Ascending aorta (tissue), 2 donors: ENCODE measurements around the gene ADGB. TPM values are rescaled to one million over a fixed set of nuclear protein-coding genes. Genes with fewer than 3 reads are reported as not detected.

Source experiments
- DNase-seq, 2 donors: peaks; one replicate each; pipeline ENCODE4 v3.0.0-alpha.2; 2019; ENCODE audit warnings: low spot score in 2 of 2
- H3K27ac ChIP-seq, 2 donors: fragments of 200-600 bp; sonication (generic); one replicate each; pipeline ENCODE4 v1.5.1; 2016 to 2017; ENCODE audit warnings: mild to moderate bottlenecking in 1 of 2
- H3K27me3 ChIP-seq: fragments of 200-600 bp; sonication (generic); one replicate; pipeline ENCODE4 v1.5.1; 2017
- H3K36me3 ChIP-seq, 2 donors: fragments of 200-600 bp; sonication (generic); one replicate each; pipeline ENCODE4 v1.5.1; 2016
- H3K4me1 ChIP-seq, 2 donors: fragments of 200-600 bp; sonication (generic); one replicate each; pipeline ENCODE4 v1.5.1; 2016 to 2017; ENCODE audit warnings: mild to moderate bottlenecking in 1 of 2
- H3K4me3 ChIP-seq, 2 donors: fragments of 200-600 bp; sonication (generic); one replicate each; pipeline ENCODE4 v1.5.1; 2016 to 2017; ENCODE audit warnings: mild to moderate bottlenecking in 1 of 2
- H3K9me3 ChIP-seq, 2 donors: fragments of 200-600 bp; sonication (generic); one replicate each; pipeline ENCODE4 v1.5.1; 2016
- intact Hi-C: fragments of 100-400 bp; cut with DNase I; formaldehyde crosslinking; loops from one replicate; pipeline ENCODE4 v1.15.1; 2023
- total RNA-seq: library from RNA; depleted of rRNA; stranded (reverse); fragments of >200 nt; gene quantifications from one replicate; pipeline ENCODE4 v1.1.0, GENCODE V29; 2016
- TF ChIP-seq, protein P1 (sequence below), 3 experiments: fragments of 200-600 bp in 2 of 3; fragments of 450-650 bp in 1 of 3; sonication (generic) in 2 of 3; IDR thresholded peaks; one replicate each; pipeline ENCODE4 v1.5.1; 2016 to 2019; ENCODE audit warnings: antibody characterized with exemption in 3 of 3, mild to moderate bottlenecking in 1 of 3, moderate library complexity in 1 of 3

The ADGB gene
- total RNA-seq, 1 donor from 2014 or later, result not detected

DNA sequence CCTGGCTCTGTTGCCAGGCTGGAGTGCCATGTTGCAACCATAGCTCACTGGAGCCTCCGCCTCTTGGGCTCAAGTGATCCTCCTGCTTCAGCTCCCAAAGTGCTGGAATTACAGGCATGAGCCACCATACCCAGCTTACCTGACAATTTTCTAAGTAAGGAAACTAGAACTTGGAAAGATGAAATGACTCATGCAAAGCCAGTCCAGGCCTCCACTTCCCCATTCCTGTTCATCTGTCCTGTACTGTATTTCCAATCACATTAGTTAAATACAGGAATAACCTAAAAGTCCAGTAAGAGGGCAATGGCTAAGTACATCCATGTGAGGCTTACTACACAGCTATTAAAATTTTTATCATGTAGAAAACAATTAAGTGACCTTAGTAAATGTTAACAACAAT lies 8.3 kb upstream of the ADGB start:
- Histone ChIP-seq H3K4me1 (no peaks in the 10 kb centered on the region), H3K4me3 (no peak overlapping the region), H3K36me3 (no peaks in the 10 kb centered on the region), H3K27ac (no peak overlapping the region), H3K27me3 (no peaks in the 10 kb centered on the region), H3K9me3 (no peaks in the 10 kb centered on the region)
- intact Hi-C loops, result no loop called here
- no peak for DNase-seq
- TF ChIP-seq, protein P1, sequence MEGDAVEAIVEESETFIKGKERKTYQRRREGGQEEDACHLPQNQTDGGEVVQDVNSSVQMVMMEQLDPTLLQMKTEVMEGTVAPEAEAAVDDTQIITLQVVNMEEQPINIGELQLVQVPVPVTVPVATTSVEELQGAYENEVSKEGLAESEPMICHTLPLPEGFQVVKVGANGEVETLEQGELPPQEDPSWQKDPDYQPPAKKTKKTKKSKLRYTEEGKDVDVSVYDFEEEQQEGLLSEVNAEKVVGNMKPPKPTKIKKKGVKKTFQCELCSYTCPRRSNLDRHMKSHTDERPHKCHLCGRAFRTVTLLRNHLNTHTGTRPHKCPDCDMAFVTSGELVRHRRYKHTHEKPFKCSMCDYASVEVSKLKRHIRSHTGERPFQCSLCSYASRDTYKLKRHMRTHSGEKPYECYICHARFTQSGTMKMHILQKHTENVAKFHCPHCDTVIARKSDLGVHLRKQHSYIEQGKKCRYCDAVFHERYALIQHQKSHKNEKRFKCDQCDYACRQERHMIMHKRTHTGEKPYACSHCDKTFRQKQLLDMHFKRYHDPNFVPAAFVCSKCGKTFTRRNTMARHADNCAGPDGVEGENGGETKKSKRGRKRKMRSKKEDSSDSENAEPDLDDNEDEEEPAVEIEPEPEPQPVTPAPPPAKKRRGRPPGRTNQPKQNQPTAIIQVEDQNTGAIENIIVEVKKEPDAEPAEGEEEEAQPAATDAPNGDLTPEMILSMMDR (IDR thresholded peaks at IDR 0.05), result no peak

DNA sequence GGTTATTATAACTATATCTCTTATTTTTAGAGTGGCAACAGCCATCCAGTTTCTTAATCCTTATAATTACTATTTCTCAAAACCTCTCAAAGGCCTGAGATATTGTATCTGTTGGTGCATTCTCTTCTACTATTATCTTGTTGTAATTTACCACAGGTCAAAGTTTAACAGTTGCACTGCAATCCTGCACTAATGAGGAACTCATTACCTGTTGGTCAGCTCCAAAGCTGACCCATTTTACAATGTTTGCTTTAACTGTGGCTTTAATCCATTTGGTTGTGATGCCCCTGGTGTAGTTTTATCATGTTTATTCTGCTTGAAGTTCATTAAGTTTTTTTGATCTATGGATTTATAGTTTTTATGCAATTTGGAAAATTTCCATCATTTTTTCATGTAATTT lies 6.3 kb upstream of the ADGB start:
- no peak for DNase-seq
- TF ChIP-seq, protein P1 (IDR thresholded peaks at IDR 0.05), result no peak
- Histone ChIP-seq H3K4me1 (no peaks in the 10 kb centered on the region), H3K36me3 (no peaks in the 10 kb centered on the region), H3K9me3 (no peaks in the 10 kb centered on the region), H3K4me3 (no peak overlapping the region), H3K27me3 (no peaks in the 10 kb centered on the region), H3K27ac (no peak overlapping the region)
- intact Hi-C loops, result no loop called here

DNA sequence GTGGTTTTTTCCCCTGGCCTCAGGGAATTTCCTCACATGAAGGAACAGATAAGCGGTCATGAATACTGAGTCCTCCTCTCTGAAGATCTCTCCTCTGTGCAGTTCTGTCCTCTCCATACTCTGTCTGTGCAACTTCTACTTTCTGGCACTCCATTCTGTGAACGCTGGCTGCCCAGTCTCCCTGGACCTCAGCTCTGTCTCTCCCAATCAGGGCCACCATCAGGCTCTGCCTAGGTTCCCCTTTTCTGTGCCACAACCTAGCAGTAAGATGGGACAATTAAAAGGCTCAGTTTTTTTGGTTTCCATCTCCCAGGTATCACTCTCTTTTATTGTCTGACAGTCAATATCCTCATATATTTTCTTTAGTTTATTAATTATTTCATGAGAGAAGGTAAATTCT lies 4.8 kb upstream of the ADGB start:
- no peaks in the 10 kb centered on the region for H3K4me1 ChIP-seq
- intact Hi-C loops, result no loop called here
- H3K4me3 ChIP-seq, result no peak overlapping the region
- no peak overlapping the region for H3K27ac ChIP-seq
- TF ChIP-seq, protein P1 (IDR thresholded peaks at IDR 0.05), result no peak
- H3K9me3 ChIP-seq, result no peaks in the 10 kb centered on the region
- no peaks in the 10 kb centered on the region for H3K27me3 ChIP-seq
- no peak for DNase-seq
- no peaks in the 10 kb centered on the region for H3K36me3 ChIP-seq

DNA sequence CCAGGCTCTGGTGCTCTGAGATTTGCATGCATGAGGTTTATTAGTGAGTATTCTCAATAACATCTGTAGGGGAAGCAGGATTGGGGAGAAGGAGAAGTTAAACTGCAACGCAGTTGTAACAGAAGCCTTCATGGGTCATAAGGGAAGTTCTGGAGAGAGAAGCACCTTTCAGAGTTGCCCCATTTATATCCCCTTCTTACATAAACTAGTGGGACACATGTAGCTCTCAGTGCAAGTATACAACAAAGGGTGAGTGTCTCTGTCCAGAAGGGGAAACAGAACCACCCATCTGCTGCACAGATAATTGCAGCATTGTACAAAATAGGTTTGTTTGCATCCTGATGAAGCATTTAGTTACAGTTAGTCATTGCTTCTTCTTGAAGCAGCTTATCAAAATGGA lies 4.3 kb upstream of the ADGB start:
- intact Hi-C loops, result no loop called here
- TF ChIP-seq, protein P1 (IDR thresholded peaks at IDR 0.05), result no peak

DNA sequence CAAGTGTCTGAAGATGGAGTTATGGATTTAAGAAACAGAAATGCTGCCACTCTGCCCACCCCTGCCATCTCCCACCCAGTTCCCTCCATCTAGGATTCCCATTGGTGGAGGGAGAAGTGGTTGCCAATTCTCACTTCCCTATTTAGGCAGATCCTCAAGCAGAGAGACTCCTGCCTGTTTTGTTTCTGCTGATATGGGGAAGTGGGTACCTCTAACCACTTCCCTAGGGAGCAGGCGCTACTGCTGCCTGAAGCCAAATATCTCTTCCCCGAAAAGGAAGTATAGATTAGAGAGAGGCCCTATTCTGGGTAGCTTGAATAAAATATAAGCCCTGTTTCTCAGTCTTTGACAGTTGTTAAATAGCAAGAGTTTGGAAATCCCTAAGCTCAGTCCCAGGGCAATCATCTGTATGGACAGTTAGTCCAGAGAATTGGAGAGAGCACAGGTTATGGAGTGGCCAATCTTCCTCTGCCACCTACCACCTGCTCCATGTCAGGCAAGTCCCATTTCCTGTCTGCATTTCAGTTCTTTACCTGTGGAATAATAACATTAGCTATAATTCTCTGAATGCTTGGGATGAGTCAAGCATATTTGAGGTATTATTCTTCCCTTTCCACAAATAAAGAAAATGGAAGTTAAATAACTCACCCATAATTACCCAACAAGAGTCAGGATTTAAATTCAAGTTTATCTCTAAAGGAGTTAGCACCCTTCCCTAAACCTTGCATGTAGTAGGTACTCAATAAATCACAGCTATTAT lies 2.6 kb upstream of the ADGB start:
- H3K4me3 ChIP-seq, result no peak overlapping the region
- no peak overlapping the region for H3K27ac ChIP-seq
- H3K4me1 ChIP-seq, result no peaks in the 10 kb centered on the region
- TF ChIP-seq, protein P1 (IDR thresholded peaks at IDR 0.05), result no peak
- no peaks in the 10 kb centered on the region for H3K9me3 ChIP-seq
- H3K36me3 ChIP-seq, result no peaks in the 10 kb centered on the region
- no peak for DNase-seq
- H3K27me3 ChIP-seq, result no peaks in the 10 kb centered on the region
- intact Hi-C loops, result no loop called here

More for the DNA sequence above, 4.3 kb upstream of the ADGB start:
- no peaks in the 10 kb centered on the region for H3K27me3 ChIP-seq
- H3K4me3 ChIP-seq, result no peak overlapping the region
- H3K4me1 ChIP-seq, result no peaks in the 10 kb centered on the region
- H3K27ac ChIP-seq, result no peak overlapping the region
- no peaks in the 10 kb centered on the region for H3K36me3 ChIP-seq
- no peaks in the 10 kb centered on the region for H3K9me3 ChIP-seq
- no peak for DNase-seq
